LNCaP clone FGC (cell line): Measurements from ENCODE around the gene BMP2K.
"Not testable (repeated sequence)": the region's sequence is repeated elsewhere in the genome, so short reads cannot be mapped to it uniquely, and the experiment has no call there.

Source experiments
- DNase-seq: peaks from one replicate; pipeline ENCODE4 v3.0.0-alpha.2; 2011; ENCODE audit warnings: low read depth
- H3K4me3 ChIP-seq: 2 replicates; pipeline ENCODE4 v1.5.1; 2011; ENCODE audit warnings: mild to moderate bottlenecking, low read depth, low read length, control low read depth
- CTCF ChIP-seq: IDR thresholded peaks from 2 replicates; pipeline ENCODE4 v1.5.1; 2012; ENCODE audit warnings: mild to moderate bottlenecking; ENCODE audit not compliant: control insufficient read depth, insufficient read depth; ENCODE audit errors: extremely low read depth

BMP2K gene

GRCh38 chr4:78787392-78788006, 11.3 kb downstream of the BMP2K start:
- no peak for DNase-seq
- no peak overlapping the region for H3K4me3 ChIP-seq
- no peak for TF ChIP-seq CTCF

- TF ChIP-seq CTCF = no peak
- DNase-seq = no peak
- no peak overlapping the region for H3K4me3 ChIP-seq
Measured at GRCh38 chr4:78788007-78788889, 12.1 kb downstream of the BMP2K start.

- not testable (repeated sequence) for H3K4me3 ChIP-seq, DNase-seq
Measured at GRCh38 chr4:78795594-78796416, 19.7 kb downstream of the BMP2K start.

GRCh38 chr4:78796526-78796925, 20.4 kb downstream of the BMP2K start:
- no peak for DNase-seq
- TF ChIP-seq CTCF = no peak
- no peak overlapping the region for H3K4me3 ChIP-seq

- H3K4me3 ChIP-seq = no peak overlapping the region
- no peak for TF ChIP-seq CTCF
- no peak for DNase-seq
Measured at GRCh38 chr4:78797777-78798284, 21.7 kb downstream of the BMP2K start.

GRCh38 chr4:78799551-78800495, 23.7 kb downstream of the BMP2K start:
- TF ChIP-seq CTCF = no peak
- no peak overlapping the region for H3K4me3 ChIP-seq
- DNase-seq = no peak
